Inferior parietal cortex (tissue), 1 donor: Measurements from ENCODE around the gene ZFR.
"Not testable (repeated sequence)": the region's sequence is repeated elsewhere in the genome, so short reads cannot be mapped to it uniquely, and the experiment has no call there.

Experiments
- DNase-seq: peaks from one replicate; pipeline ENCODE4 v3.0.0-alpha.2; 2016; ENCODE audit errors: extremely low spot score

The ZFR gene

DNA sequence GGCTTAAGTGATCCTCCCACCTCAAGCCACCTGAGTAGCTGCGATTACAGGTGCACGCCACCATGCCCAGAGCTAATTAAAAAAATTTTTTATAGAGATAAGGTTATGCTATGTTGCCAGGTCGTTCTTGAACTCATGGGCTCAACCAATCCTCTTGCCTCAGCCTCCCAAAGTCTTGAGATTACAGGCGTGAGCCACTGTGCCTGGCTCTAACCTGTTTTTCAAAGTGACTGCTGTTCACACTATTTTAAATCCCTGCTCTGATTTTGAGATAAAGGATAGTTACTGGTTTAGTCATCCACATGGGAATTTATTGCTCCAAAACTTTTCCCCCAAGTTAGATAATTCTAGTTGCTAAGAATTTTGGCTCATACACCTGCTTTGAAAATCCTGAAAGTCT lies 83.6 kb downstream of the ZFR start:
- no peak for DNase-seq

DNA sequence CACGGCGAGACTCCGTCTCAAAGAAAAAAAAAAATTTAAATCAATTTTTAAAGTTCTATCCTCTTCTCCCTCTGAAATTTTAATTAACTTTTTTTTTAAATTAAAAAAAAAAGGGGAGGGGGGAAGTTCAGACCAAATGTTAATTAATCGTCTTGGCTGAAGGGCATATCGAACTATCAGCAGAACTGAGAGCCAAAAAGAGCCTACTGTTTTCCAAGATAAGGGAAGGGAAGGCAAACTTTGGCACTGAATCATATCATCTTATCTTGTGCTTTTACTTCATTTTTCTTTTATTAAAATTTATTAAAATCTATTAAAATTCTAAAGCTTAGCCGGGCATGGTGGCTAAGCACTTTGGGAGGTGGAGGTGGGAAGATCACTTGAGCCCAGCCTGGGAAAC lies 85.9 kb downstream of the ZFR start:
- DNase-seq: no peak

- no peak for DNase-seq
Measured at GRCh38 chr5:32357658-32358057, 86.9 kb downstream of the ZFR start.

DNA sequence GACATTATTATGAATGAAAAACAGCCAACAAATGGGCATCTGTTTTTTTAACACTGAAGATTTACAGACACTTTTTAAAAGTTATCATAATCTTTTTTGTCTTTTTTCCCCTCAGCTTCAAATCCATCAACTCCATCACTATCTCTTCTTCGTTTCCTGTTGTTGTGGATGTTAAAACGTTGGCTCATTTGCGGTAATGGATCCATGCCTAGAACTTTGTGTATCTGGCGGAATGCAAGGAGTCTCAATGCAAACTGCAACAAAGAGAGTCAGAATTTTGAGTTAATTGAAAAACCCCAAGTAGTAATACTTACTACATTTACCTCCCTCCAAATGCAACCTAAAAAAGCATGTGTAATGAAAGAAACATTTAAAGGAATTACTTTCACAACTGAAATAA lies 88.9 kb downstream of the ZFR start:
- no peak for DNase-seq

DNA sequence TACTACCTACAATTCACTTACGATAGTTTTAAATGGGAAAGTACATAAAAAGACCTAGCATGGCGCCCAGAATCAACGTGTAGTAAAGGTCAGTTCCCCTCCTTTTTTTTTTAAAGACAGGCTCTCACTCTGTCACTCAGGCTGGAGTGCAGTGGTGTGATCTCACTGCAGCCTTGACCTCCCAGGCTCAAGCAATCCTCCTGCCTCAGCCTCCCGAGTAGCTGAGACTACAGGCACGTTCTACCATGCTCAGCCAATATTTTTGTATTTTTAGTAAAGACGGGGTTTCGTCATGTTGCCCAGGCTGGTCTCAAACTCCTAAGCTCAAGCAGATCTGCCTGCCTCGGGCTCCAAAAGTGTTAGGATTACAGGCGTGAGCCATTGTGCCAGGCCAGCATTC lies 91.1 kb downstream of the ZFR start:
- DNase-seq: no peak

DNA sequence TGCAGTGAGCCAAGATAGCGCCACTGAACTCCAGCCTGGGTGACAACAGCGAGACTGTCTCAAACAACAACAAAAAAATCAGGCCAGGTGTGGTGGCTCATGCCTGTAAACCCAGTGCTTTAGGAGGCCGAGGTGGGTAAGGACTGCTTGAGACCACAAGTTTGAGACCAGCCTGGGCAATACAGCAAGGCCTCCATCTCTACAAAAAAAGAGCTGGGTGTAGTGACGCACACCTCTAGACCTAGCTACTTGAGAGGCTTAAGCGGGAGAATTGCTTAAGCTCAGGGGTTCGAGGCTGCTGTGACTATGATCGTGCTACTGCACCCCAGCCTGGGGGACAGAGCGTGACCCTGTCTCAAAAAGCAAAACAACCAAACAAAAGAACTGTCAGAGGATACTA lies 91.9 kb downstream of the ZFR start:
- DNase-seq: no peak

DNA sequence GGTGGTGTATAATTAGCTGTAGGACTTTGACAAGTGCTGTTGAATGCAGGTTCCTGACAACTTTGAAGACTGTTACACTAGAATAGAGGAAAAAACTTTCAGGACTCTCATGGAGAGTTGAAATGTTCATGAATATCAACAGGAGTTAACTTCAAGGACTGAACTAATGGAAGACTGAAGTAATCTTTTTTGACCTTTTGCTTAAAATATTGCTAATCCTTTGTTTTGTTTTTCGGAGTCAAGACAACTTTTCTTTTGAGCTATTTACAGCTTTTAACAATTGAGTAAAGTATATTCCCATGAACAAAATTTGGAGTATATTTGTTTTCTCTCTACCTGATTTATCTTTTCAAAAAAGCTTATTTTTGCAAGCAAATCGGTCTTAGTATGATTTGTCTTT lies 97.7 kb downstream of the ZFR start:
- DNase-seq: no peak

DNA sequence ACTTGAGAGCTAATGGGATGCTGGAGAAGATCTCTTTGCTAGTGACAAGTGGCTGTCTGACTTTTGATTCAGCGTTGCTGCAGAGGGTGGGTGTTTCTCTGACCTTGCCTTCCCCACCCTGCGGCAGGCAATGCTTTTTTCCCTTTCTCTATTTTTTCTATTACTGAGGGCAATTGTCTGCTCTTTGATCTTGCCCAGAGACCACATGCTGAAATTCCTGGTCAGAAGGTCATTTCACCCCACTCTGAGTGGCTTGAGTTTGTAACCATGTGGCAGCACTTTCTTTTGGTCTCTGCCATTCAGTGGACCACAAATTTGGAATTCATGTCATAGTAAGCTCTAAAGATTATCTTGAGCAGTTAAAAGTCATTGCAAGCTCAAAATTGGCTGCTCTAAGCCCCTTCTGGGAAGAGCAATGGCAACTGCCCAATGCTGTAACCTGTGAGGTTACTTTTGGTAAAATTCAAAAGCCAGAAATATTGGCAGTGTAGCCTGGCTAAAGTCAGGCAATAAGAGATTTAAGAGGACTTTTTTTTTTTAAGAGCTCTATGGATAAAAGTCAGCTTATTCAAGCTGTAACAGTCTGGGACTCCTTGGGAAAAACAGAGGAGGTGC lies 101.4 kb downstream of the ZFR start:
- DNase-seq: no peak

DNA sequence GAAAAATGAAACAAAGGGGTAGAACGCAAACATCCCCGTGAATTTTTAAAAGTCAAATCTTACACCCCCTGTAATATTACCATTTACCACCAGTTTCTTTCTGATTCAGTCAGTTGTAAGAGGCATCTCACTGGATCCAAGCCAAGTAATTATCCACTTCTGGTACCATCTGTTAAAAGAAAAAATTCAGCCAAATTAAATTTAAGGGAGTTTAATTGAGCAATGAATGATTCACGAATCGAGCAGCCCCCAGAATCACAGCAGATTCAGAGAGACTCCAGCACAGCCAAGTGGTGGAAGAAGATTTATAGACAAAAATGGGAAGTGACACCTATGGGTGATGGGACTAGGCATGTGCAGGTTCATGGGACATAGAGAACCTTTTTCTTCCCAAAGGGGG lies 101.9 kb downstream of the ZFR start:
- no peak for DNase-seq

DNA sequence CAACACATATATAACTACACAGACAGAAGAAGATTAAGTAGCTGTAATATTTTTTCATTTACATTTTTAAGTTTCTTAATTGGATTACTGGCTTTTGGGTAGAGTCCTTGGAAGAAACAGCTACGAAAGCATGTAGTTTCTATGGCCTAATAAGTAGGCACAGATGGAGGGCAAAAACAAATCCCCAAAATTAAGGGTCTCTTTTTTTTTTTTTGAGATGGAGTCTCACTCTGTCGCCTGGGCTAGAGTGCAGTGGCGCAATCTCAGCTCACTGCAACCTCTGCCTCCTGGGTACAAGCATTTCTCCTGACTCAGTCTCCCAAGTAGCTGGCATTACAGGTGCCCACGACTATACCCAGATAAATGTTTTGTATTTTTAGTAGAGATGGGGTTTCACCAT lies 104.7 kb downstream of the ZFR start:
- DNase-seq: no peak

GRCh38 chr5:32339198-32339597 lies 105.3 kb downstream of the ZFR start:
- no peak for DNase-seq

DNA sequence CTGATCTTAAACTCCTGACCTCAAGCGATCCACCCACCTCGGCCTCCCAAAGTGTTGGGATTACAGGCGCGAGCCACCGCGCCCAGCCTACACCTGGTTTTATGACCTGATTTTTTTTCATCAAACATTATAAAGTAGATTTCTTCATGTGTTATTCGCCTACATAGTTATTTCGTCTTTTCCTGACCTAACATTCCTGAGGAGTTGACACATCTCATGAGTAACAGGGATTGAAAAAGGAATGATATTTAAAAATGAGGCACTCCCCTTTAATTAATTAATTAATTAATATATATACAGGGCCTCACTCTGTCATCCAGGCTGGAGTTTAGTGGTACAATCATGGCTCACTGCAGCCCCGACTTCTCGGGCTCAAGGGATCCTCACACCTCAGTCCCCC lies 111.6 kb downstream of the ZFR start:
- DNase-seq: no peak

- DNase-seq: no peak
Measured at GRCh38 chr5:32332361-32332760, 112.2 kb downstream of the ZFR start.

DNA sequence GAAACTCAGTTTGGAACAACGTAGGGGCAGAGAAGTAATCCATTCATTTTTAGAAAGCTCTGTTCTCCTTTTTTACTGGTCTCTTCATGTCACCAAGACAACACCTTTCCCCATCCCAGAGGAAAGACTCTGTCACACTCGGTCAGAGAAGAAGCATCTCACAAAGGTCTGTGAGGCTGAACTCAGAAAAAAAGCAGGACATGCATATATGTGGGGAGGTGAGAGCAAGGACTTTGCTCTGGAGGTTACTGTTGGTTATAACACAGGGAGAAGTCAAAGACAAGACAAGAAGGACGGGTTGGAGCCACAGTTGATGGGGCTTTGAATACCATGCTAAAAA lies 112.6 kb downstream of the ZFR start:
- no peak for DNase-seq

- DNase-seq: no peak
Measured at GRCh38 chr5:32331217-32331934, 113.2 kb downstream of the ZFR start.

DNA sequence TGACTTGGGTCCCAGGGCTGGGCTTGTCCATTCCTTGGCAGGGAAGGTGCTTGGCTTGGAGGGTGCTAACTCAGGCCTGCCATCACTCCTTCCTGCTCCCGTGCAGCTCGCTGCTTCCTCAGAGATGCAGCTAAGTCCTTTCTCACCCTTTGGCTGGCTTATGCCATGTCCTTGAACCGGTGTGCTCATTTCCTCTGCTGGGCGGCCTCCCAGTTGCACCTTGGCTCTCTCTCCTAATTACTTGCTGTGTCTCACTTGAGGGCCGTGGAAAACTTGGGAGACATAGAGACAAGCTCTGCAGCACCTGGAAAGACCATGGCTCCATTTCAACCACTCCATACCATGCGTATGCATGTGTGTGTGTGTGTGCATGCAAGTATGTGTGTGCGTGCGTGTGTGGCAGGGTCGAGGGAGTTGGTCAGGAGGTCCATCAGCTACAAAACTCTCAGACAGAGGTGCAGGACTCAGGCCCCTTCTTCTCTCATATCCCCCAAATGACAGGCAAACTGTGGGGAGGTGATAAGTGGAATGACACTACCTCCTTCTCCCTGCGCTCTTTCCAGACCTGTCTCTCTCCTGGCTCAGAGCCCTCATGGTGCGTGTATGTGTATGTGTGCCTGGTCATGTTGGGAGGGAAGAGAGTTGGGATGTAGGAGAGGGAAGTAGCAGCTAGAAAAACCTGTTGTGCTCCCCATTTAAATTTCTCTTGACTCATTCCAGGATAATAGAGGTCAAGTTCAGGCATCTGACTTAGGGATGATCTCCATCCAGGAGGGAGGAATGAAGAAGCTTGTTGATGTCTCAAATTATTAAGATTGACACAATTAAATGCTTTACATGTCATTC lies 114.2 kb downstream of the ZFR start:
- DNase-seq: no peak

DNA sequence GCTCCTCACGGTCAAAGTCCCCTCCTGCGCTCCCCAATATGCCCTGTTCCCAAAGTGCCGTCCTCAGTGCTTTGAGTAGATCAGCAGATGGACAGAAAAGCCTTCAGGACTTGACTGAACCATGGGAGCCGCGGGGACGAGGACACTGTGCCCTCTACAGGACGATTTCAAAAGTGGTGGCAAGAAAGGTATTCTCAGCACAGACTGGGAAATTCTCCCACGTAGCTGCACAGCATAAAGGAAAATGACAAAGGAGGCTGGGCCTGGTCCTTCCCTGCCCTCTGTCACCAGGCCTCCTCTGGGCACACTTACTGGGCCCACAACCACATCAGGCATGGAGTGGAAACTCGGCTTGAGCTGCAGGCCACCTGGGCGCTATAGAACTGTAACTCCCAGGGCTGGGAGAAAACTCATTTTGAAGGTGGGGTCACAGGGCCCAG lies 115.1 kb downstream of the ZFR start:
- peak; percentile 74 for DNase-seq

GRCh38 chr5:32326216-32326772 lies 118.2 kb downstream of the ZFR start:
- no peak for DNase-seq

DNA sequence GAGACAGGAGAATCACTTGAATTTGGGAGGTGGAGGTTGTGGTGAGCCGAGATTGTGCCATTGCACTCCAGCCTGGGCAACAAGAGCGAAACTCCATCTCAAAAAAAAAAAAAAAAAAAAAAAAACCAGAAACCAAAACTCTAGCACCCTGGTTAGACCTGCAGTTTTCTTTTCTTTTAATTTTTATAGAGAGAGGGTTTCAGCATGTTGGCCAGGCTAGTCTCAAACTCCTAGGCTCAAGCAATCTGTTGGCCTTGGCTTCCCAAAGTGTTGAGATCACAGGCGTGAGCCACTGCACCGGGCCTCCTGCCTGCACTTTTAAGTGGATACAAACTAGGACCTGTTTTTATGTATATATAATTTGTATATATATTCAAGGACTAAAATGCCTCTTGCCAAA lies 118.9 kb downstream of the ZFR start:
- DNase-seq: no peak

DNA sequence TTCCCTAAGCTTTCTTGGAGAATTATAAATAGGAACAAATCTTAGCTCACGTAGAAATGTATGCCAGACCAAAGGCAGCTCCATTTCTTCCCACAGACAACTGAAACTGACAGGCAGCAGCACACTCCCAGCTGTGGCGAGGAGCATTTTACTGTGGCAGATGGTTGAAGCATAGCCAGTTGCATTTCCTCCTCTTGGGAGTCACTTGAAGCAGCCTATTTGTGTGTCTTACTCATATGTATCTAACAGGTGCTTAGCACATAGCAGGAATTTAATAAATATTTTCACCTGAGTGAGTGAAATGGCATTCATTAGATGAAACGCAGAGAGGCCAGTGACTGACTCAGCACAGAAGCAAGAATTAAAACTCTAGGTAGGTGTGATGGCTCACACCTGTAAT lies 119.5 kb downstream of the ZFR start:
- peak; percentile 49 for DNase-seq

DNA sequence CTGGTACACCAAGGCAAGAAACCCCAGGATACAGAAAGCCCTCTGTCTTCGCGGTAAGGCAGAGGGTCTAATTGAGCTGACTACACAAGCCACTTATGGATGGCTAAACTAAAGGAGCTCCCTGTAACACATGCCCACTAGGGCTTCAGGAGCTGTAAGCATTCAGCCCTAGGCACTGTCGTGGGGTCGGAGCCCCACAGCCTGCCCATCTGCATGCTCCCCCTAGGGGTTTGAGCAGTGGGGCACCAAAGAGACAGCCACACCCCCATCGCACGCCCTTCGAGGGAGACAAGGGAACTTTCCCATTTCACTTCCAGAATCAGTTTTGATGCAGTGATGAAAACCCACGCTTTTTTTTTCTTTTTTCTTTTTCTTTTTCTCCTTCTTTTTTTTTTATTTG lies 120.8 kb downstream of the ZFR start:
- no peak for DNase-seq

- no peak for DNase-seq
Measured at GRCh38 chr5:32322882-32323281, 121.7 kb downstream of the ZFR start.

DNA sequence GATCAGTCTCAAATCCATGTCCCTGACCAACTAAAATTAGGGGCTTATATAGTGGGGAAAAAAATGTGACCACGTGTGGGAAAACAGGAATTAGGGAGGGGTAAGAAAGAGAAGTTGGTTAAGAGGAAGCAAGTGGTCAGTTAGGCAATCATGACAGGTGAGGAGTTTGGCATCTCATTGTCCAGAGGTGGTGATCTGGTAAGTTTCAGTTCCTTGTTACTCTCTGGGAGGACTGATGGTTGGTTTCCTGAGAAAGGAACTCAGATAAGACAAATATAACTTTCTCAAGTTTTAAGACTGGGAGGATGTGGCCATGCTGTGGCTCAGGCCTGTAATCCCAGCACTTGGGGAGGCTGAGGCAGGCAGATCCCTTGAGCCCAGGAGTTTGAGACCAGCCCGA lies 122.8 kb downstream of the ZFR start:
- DNase-seq: not testable (repeated sequence)
